Loucy (cell line): ENCODE results near the gene H2AZ2.

Experiments used
- H2AFZ ChIP-seq: fragments of 200-600 bp; sonication (generic); 2 replicates; pipeline ENCODE4 v1.6.0; 2016; ENCODE audit warnings: antibody characterized with exemption, mild to moderate bottlenecking, low read length, moderate library complexity
- H3F3A ChIP-seq: fragments of 200-600 bp; 2 replicates; pipeline ENCODE4 v1.6.0; 2016; ENCODE audit warnings: antibody characterized with exemption, low read depth, mild to moderate bottlenecking
- H3K27me3 ChIP-seq: fragments of 200-600 bp; sonication (generic); 2 replicates; pipeline ENCODE4 v1.6.1; 2014; ENCODE audit warnings: low read length, mild to moderate bottlenecking; ENCODE audit not compliant: insufficient read depth, poor library complexity, severe bottlenecking
- H3K36me3 ChIP-seq: fragments of 200-600 bp; sonication (generic); 2 replicates; pipeline ENCODE4 v1.6.1; 2016; ENCODE audit warnings: low read length; ENCODE audit not compliant: insufficient read depth
- H3K4me1 ChIP-seq: fragments of 200-600 bp; sonication (generic); 2 replicates; pipeline ENCODE4 v1.5.1; 2014; ENCODE audit warnings: low read length, mild to moderate bottlenecking; ENCODE audit not compliant: insufficient read depth, poor library complexity, severe bottlenecking
- H3K4me2 ChIP-seq: fragments of 200-600 bp; sonication (generic); 2 replicates; pipeline ENCODE4 v1.6.0; 2014; ENCODE audit warnings: antibody characterized with exemption, low read length, low read depth, mild to moderate bottlenecking; ENCODE audit not compliant: poor library complexity, severe bottlenecking
- H3K4me3 ChIP-seq: fragments of 200-600 bp; sonication (generic); 2 replicates; pipeline ENCODE4 v1.5.1; 2014; ENCODE audit warnings: low read length, mild to moderate bottlenecking, mixed read lengths; ENCODE audit not compliant: poor library complexity, severe bottlenecking
- H3K79me2 ChIP-seq: fragments of 200-600 bp; sonication (generic); 2 replicates; pipeline ENCODE4 v1.6.1; 2014; ENCODE audit warnings: low read length; ENCODE audit not compliant: insufficient read depth
- H3K9ac ChIP-seq: fragments of 200-600 bp; sonication (generic); 2 replicates; pipeline ENCODE4 v1.6.0; 2014; ENCODE audit warnings: mild to moderate bottlenecking, low read depth, low read length, moderate library complexity; ENCODE audit not compliant: poor library complexity, severe bottlenecking
- H3K9me2 ChIP-seq: fragments of 200-600 bp; sonication (generic); replicated peaks from 2 replicates; pipeline ENCODE4 v1.6.1; 2016; ENCODE audit warnings: low read depth, low read length, mixed read lengths
- H3K9me3 ChIP-seq: fragments of 200-600 bp; sonication (generic); 2 replicates; pipeline ENCODE4 v1.6.1; 2014; ENCODE audit warnings: mild to moderate bottlenecking, antibody characterized with exemption, low read length, low read depth; ENCODE audit not compliant: insufficient read depth
- H4K20me1 ChIP-seq: fragments of 200-600 bp; sonication (generic); 2 replicates; pipeline ENCODE4 v1.6.0; 2014; ENCODE audit warnings: antibody characterized with exemption, low read length, mild to moderate bottlenecking; ENCODE audit not compliant: insufficient read depth, poor library complexity, severe bottlenecking
- EZH2phosphoT487 ChIP-seq: fragments of 200-600 bp; IDR thresholded peaks from 2 replicates; pipeline ENCODE4 v1.6.1; 2018; ENCODE audit warnings: antibody characterized with exemption, mild to moderate bottlenecking, moderate library complexity, borderline replicate concordance
- TF ChIP-seq, protein P1 (sequence below): fragments of 200-600 bp; sonication (generic); conservative IDR thresholded peaks from 2 replicates; pipeline ENCODE4 v1.5.1; 2014; ENCODE audit warnings: mild to moderate bottlenecking, antibody characterized with exemption, low read length

Gene H2AZ2

DNA sequence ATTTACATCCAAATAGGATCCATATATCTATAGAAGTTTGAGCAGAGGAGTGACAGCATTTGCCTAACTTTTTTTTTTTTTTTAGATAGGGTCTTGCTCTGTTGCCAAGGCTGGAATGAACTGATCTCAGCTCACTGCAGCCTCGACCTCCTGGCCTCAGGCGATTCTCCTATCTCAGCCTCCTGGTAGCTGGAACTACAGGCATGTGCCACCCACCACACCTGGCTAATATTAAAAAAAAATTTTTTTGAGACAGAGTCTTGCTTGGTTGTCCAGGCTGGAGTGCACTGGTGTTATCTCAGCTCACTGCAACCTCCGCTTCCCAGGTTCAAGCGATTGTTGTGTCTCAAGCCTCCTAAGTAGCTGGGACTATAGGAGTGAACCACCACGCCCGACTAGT is 36.3 kb downstream of the H2AZ2 start:
- H3K9me2 ChIP-seq, result no peaks in the 10 kb centered on the region
- no peaks in the 10 kb centered on the region for H3K36me3 ChIP-seq
- TF ChIP-seq, protein P1, sequence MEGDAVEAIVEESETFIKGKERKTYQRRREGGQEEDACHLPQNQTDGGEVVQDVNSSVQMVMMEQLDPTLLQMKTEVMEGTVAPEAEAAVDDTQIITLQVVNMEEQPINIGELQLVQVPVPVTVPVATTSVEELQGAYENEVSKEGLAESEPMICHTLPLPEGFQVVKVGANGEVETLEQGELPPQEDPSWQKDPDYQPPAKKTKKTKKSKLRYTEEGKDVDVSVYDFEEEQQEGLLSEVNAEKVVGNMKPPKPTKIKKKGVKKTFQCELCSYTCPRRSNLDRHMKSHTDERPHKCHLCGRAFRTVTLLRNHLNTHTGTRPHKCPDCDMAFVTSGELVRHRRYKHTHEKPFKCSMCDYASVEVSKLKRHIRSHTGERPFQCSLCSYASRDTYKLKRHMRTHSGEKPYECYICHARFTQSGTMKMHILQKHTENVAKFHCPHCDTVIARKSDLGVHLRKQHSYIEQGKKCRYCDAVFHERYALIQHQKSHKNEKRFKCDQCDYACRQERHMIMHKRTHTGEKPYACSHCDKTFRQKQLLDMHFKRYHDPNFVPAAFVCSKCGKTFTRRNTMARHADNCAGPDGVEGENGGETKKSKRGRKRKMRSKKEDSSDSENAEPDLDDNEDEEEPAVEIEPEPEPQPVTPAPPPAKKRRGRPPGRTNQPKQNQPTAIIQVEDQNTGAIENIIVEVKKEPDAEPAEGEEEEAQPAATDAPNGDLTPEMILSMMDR, result no peak
- TF ChIP-seq EZH2phosphoT487, result no peak
- H3K4me1 ChIP-seq, result no peaks in the 10 kb centered on the region
- no peak overlapping the region for H3K4me3 ChIP-seq
- H3K79me2 ChIP-seq, result no peaks in the 10 kb centered on the region
- H4K20me1 ChIP-seq, result no peaks in the 10 kb centered on the region
- no peak overlapping the region for H2AFZ ChIP-seq
- no peak overlapping the region for H3K4me2 ChIP-seq
- H3K9ac ChIP-seq, result no peak overlapping the region
- no peaks in the 10 kb centered on the region for H3K27me3 ChIP-seq
- no peaks in the 10 kb centered on the region for H3F3A ChIP-seq
- no peaks in the 10 kb centered on the region for H3K9me3 ChIP-seq

DNA sequence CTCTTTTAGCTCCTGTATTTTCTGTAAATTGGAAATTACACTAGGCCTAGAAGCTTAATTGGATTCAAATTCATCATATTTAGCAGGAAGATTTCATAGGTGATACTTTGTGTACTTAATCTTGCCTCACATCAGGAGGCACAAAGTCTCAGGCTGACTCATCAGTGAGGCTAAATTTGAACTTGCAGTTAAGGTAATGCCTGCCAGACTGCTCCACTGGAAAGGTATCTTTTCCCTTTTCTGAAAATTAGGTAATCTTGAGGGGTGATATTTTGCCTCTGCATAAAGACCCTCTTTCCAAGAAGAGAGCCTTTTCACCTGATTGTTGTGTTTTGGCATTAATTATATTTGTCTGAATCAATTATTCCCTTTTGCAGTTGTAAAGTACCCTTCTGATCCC is 36.8 kb downstream of the H2AZ2 start:
- Histone ChIP-seq H3F3A (no peaks in the 10 kb centered on the region), H3K9me2 (no peaks in the 10 kb centered on the region), H3K9ac (no peak overlapping the region), H3K36me3 (no peaks in the 10 kb centered on the region), H2AFZ (no peak overlapping the region), H3K4me3 (no peak overlapping the region), H3K9me3 (no peaks in the 10 kb centered on the region), H3K27me3 (no peaks in the 10 kb centered on the region), H4K20me1 (no peaks in the 10 kb centered on the region), H3K79me2 (no peaks in the 10 kb centered on the region), H3K4me1 (no peaks in the 10 kb centered on the region), H3K4me2 (no peak overlapping the region)
- TF ChIP-seq EZH2phosphoT487, result no peak
- TF ChIP-seq, protein P1, result no peak

GRCh38 chr7:44808914-44809393 is 38.9 kb downstream of the H2AZ2 start:
- no peaks in the 10 kb centered on the region for H3K9me2 ChIP-seq
- no peak overlapping the region for H3K9ac ChIP-seq
- H3K4me2 ChIP-seq, result no peak overlapping the region
- TF ChIP-seq EZH2phosphoT487, result no peak
- TF ChIP-seq, protein P1, result no peak
- H3K9me3 ChIP-seq, result no peaks in the 10 kb centered on the region
- no peak overlapping the region for H3K4me3 ChIP-seq
- no peaks in the 10 kb centered on the region; the same call in 1 of the 2 replicates for H3F3A ChIP-seq
- H3K79me2 ChIP-seq, result no peaks in the 10 kb centered on the region
- no peak overlapping the region for H2AFZ ChIP-seq
- H3K36me3 ChIP-seq, result no peaks in the 10 kb centered on the region
- H3K4me1 ChIP-seq, result no peaks in the 10 kb centered on the region
- no peaks in the 10 kb centered on the region for H4K20me1 ChIP-seq
- H3K27me3 ChIP-seq, result no peaks in the 10 kb centered on the region
